KMS-11 (cell line): ENCODE data around the gene NLE1.
"Not testable (repeated sequence)": the region's sequence is repeated elsewhere in the genome, so short reads cannot be mapped to it uniquely, and the experiment has no call there.

ENCODE experiments used
- H2AFZ ChIP-seq: fragments of 200-600 bp; sonication (generic); 2 replicates; pipeline ENCODE4 v1.6.1; 2016; ENCODE audit warnings: antibody characterized with exemption, mixed run types, low read depth
- H3K27ac ChIP-seq: fragments of 200-600 bp; sonication (generic); 2 replicates; pipeline ENCODE4 v1.6.1; 2016; ENCODE audit warnings: mild to moderate bottlenecking, mixed run types
- H3K27me3 ChIP-seq: fragments of 200-600 bp; sonication (generic); 2 replicates; pipeline ENCODE4 v1.6.1; 2017; ENCODE audit warnings: mild to moderate bottlenecking, low read depth, mixed run types, moderate library complexity; ENCODE audit not compliant: insufficient read depth
- H3K36me3 ChIP-seq: fragments of 200-600 bp; sonication (generic); 2 replicates; pipeline ENCODE4 v1.6.1; 2017; ENCODE audit warnings: mild to moderate bottlenecking, mixed run types; ENCODE audit not compliant: insufficient read depth
- H3K4me1 ChIP-seq: fragments of 200-600 bp; sonication (generic); 2 replicates; pipeline ENCODE4 v1.6.1; 2016; ENCODE audit warnings: mild to moderate bottlenecking, low read depth, mixed run types; ENCODE audit not compliant: poor library complexity, severe bottlenecking
- H3K4me2 ChIP-seq: fragments of 200-600 bp; sonication (generic); 2 replicates; pipeline ENCODE4 v1.7.0; 2016; ENCODE audit warnings: mild to moderate bottlenecking, mixed run types
- H3K4me3 ChIP-seq: fragments of 200-600 bp; sonication (generic); IDR thresholded peaks from 2 replicates; pipeline ENCODE4 v1.6.1; 2017; ENCODE audit warnings: low read depth, low read length, mixed read lengths; ENCODE audit not compliant: insufficient read depth
- H3K79me2 ChIP-seq: fragments of 200-600 bp; sonication (generic); 2 replicates; pipeline ENCODE4 v1.6.1; 2016; ENCODE audit warnings: low read depth, mixed run types; ENCODE audit not compliant: insufficient read depth
- H3K9ac ChIP-seq: fragments of 200-600 bp; sonication (generic); 2 replicates; pipeline ENCODE4 v1.6.1; 2016; ENCODE audit warnings: mild to moderate bottlenecking, mixed run types
- H4K20me1 ChIP-seq: fragments of 200-600 bp; sonication (generic); 2 replicates; pipeline ENCODE4 v1.6.1; 2016; ENCODE audit warnings: mild to moderate bottlenecking, mixed run types; ENCODE audit not compliant: insufficient read depth
- TF ChIP-seq, protein P1 (sequence below): fragments of 200-600 bp; sonication (generic); conservative IDR thresholded peaks from 2 replicates; pipeline ENCODE4 v1.6.1; 2017; ENCODE audit warnings: low read depth, mild to moderate bottlenecking, antibody characterized with exemption, low read length, moderate library complexity, mixed read lengths

The NLE1 gene

DNA sequence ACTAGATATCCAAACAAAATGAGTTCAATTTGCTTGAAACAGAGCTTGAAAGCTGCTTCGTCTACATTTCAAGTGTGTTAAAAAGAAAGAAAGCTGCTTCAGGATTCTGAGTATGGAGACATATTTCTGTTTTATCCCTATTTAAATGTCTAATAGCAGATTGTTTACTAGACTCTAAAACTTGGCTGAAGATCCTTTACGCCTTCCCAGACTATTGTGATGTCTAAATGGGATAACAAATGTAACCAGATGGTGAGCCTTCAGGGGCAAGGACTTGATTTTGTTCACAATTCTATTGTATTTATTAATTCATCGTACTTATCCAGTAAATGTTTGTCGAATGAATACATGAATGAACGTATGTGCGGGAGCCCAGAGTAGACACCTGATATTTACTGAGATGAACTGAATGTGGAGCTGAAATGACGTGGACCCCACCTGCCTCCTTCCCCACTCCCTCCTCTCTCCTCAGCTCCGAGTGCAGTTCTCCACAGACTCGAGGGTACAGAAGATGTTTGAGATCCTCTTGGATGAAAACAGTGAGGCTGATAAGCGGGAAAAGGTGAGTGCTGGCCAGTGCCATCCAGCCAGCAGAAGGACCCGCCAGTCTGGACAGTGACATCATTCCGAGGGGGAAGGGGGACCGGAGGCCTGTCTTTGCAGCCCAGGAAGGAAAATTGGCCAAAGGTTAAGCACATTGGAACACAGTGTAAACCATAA lies 10.5 kb upstream of the NLE1 start:
- H3K4me1 ChIP-seq = no peaks in the 10 kb centered on the region
- no peaks in the 10 kb centered on the region for H4K20me1 ChIP-seq
- H3K27me3 ChIP-seq = no peaks in the 10 kb centered on the region
- H3K36me3 ChIP-seq = no peaks in the 10 kb centered on the region
- H3K4me2 ChIP-seq = no peak overlapping the region
- H2AFZ ChIP-seq = no peak overlapping the region
- H3K4me3 ChIP-seq = no peak overlapping the region
- no peak overlapping the region for H3K9ac ChIP-seq
- H3K79me2 ChIP-seq = no peaks in the 10 kb centered on the region
- H3K27ac ChIP-seq = no peak overlapping the region
- TF ChIP-seq, protein P1, sequence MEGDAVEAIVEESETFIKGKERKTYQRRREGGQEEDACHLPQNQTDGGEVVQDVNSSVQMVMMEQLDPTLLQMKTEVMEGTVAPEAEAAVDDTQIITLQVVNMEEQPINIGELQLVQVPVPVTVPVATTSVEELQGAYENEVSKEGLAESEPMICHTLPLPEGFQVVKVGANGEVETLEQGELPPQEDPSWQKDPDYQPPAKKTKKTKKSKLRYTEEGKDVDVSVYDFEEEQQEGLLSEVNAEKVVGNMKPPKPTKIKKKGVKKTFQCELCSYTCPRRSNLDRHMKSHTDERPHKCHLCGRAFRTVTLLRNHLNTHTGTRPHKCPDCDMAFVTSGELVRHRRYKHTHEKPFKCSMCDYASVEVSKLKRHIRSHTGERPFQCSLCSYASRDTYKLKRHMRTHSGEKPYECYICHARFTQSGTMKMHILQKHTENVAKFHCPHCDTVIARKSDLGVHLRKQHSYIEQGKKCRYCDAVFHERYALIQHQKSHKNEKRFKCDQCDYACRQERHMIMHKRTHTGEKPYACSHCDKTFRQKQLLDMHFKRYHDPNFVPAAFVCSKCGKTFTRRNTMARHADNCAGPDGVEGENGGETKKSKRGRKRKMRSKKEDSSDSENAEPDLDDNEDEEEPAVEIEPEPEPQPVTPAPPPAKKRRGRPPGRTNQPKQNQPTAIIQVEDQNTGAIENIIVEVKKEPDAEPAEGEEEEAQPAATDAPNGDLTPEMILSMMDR = no peak

DNA sequence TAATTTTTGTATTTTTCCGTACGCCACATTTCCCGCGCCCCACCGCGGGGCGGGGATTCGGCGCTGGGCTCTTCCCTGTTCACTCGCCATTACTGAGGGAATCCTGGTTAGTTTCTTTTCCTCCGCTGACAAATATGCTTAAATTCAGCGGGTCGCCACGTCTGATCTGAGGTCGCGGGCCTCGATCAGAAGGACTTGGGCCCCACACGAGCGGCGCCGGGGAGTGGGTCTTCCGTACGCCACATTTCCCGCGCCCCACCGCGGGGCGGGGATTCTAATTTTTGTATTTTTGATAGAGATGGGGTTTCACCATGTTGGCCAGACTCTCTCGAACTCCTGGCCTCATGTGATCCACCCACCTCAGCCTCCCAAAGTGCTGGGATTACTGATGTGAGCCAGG lies 9.0 kb upstream of the NLE1 start:
- not testable (repeated sequence) for H3K79me2 ChIP-seq, H4K20me1 ChIP-seq, H3K9ac ChIP-seq, H3K4me1 ChIP-seq, H2AFZ ChIP-seq, H3K4me2 ChIP-seq, H3K36me3 ChIP-seq, H3K27me3 ChIP-seq, H3K27ac ChIP-seq, H3K4me3 ChIP-seq

DNA sequence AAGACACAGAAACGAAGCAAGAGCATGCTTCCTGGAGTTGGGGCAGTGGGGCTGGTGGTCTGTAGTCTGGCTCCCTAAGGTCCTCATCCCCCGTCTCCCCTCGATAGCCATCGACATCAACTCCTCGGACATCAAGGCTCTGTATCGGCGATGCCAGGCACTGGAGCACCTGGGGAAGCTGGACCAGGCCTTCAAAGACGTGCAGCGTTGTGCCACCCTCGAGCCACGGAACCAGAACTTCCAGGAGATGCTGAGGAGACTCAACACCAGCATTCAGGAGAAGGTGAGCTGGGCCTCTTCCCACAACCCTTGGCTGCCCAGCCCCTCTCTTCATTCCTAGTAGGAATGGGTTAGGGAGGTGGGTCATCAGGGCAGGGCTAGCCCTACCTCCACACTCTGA lies 7.8 kb upstream of the NLE1 start:
- no peak overlapping the region for H3K4me2 ChIP-seq
- H4K20me1 ChIP-seq = no peaks in the 10 kb centered on the region
- no peaks in the 10 kb centered on the region for H3K36me3 ChIP-seq
- H3K27me3 ChIP-seq = no peaks in the 10 kb centered on the region
- H3K9ac ChIP-seq = no peak overlapping the region
- H2AFZ ChIP-seq = no peak overlapping the region
- TF ChIP-seq, protein P1 = no peak
- no peaks in the 10 kb centered on the region for H3K79me2 ChIP-seq
- no peaks in the 10 kb centered on the region for H3K4me1 ChIP-seq
- H3K27ac ChIP-seq = no peak overlapping the region
- no peak overlapping the region for H3K4me3 ChIP-seq

DNA sequence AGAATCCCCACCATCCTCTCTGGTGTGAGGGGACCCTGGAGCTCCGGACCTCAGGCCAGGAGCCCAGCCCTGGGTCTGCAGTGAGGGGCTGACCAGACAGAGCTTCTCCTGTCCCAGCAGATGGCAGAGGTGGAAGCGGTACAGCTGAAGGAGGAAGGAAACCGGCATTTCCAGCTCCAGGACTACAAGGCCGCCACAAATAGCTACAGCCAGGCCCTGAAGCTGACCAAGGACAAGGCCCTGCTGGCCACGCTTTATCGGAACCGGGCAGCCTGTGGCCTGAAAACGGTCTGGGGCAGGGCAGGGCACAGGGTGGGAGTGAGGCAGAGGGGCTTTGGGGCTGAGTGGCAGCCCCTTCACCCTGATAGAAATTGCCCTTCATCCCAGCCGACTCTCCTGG lies 6.0 kb upstream of the NLE1 start:
- H3K4me2 ChIP-seq = no peak overlapping the region
- no peaks in the 10 kb centered on the region for H3K79me2 ChIP-seq
- no peaks in the 10 kb centered on the region for H3K36me3 ChIP-seq
- H3K27me3 ChIP-seq = no peaks in the 10 kb centered on the region
- no peak overlapping the region for H3K4me3 ChIP-seq
- no peak overlapping the region for H2AFZ ChIP-seq
- no peak overlapping the region for H3K27ac ChIP-seq
- H3K9ac ChIP-seq = no peak overlapping the region
- H4K20me1 ChIP-seq = no peaks in the 10 kb centered on the region
- H3K4me1 ChIP-seq = no peaks in the 10 kb centered on the region
- TF ChIP-seq, protein P1 = no peak

DNA sequence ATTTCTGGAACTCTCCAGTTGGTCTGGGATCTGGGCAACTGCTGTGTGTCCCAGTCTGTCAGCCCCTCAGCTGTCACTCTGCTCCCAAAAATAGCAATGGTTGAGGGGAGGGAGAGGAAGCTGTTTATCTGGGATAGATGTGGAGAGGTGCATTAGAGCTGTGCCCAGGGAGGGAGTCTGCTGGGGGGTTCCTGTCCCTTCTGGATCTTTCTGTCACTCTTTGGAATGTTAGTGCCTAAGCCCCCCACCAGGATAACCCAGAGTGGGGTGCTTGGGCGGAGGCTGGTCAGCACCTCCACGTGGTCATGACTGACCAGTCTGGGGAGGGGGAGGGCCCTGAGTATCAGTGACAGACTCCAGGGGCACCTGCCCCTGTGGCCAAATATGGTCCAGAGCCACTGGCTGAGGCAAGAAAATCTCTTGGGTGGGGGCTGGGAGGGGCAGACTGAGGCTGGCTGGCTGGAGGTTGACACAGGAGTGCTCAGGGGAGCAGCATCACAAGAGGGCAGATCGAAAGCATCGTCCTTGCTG lies 5.3 kb upstream of the NLE1 start, which contains the start of gene UNC45B:
Gene UNC45B (plus strand): TSS at position 443 of the 531 bp plus-strand sequence. CDS start 447 bp downstream, outside the sequence.
- Histone ChIP-seq H2AFZ (no peak within 1 kb of the TSS), H3K36me3 (no peaks in the 10 kb centered on the region), H3K27me3 (no peaks in the 10 kb centered on the region), H3K27ac (no peak within 1 kb of the TSS), H3K4me1 (no peaks in the 10 kb centered on the region), H3K79me2 (no peaks in the 10 kb centered on the region), H3K4me2 (no peak within 1 kb of the TSS), H4K20me1 (no peaks in the 10 kb centered on the region), H3K4me3 (no peak within 1 kb of the TSS), H3K9ac (no peak within 1 kb of the TSS)
- TF ChIP-seq, protein P1 = no peak
